SU-DHL-6 (cell line): Measurements from ENCODE around the gene F2R.
"Not testable (repeated sequence)": the region's sequence is repeated elsewhere in the genome, so short reads cannot be mapped to it uniquely, and the experiment has no call there.

Source experiments
- H2AFZ ChIP-seq: fragments of 200-600 bp; sonication (generic); 2 replicates; pipeline ENCODE4 v1.6.1; 2014; ENCODE audit warnings: low read depth, mild to moderate bottlenecking, moderate library complexity, mixed read lengths, antibody characterized with exemption, low read length; ENCODE audit not compliant: severe bottlenecking
- H3F3A ChIP-seq: fragments of 200-600 bp; shearing (Covaris generic); 2 replicates; pipeline ENCODE4 v1.6.0; 2016; ENCODE audit warnings: antibody characterized with exemption, mild to moderate bottlenecking; ENCODE audit not compliant: insufficient read depth
- H3K27ac ChIP-seq: fragments of 200-600 bp; sonication (generic); 2 replicates; pipeline ENCODE4 v1.5.1; 2016; ENCODE audit warnings: low read depth, mild to moderate bottlenecking, low read length, moderate library complexity, mixed read lengths
- H3K27me3 ChIP-seq: fragments of 200-600 bp; sonication (generic), shearing (Covaris generic); 2 replicates; pipeline ENCODE4 v1.6.0; 2014; ENCODE audit warnings: mild to moderate bottlenecking, low read length
- H3K36me3 ChIP-seq: fragments of 200-600 bp; sonication (generic); 2 replicates; pipeline ENCODE4 v1.6.1; 2014; ENCODE audit warnings: mild to moderate bottlenecking, low read length, mixed read lengths
- H3K4me2 ChIP-seq: fragments of 300-600, 200-600 bp; shearing (Covaris generic), sonication (generic); 2 replicates; pipeline ENCODE4 v1.6.0; 2014; ENCODE audit warnings: low read length, low read depth, mild to moderate bottlenecking; ENCODE audit not compliant: poor library complexity, severe bottlenecking
- H3K4me3 ChIP-seq: fragments of 200-600 bp; sonication (generic); 2 replicates; pipeline ENCODE4 v1.5.1; 2014; ENCODE audit warnings: antibody characterized with exemption, low read length, mild to moderate bottlenecking, mixed read lengths; ENCODE audit not compliant: insufficient read depth, poor library complexity, severe bottlenecking
- H3K79me2 ChIP-seq: fragments of 200-600 bp; sonication (generic); 2 replicates; pipeline ENCODE4 v1.6.1; 2014; ENCODE audit warnings: mild to moderate bottlenecking, low read length, moderate library complexity; ENCODE audit not compliant: insufficient read depth
- H3K9ac ChIP-seq: fragments of 200-600 bp; sonication (generic); 2 replicates; pipeline ENCODE4 v1.7.0; 2014; ENCODE audit warnings: mild to moderate bottlenecking, low read length
- H3K9me2 ChIP-seq: fragments of 200-600 bp; sonication (generic); replicated peaks from 2 replicates; pipeline ENCODE4 v1.6.1; 2014; ENCODE audit warnings: low read length; ENCODE audit not compliant: insufficient read depth
- H3K9me3 ChIP-seq: fragments of 200-600 bp; sonication (generic); 2 replicates; pipeline ENCODE4 v1.6.1; 2014; ENCODE audit warnings: low read length, mixed read lengths; ENCODE audit not compliant: insufficient read depth
- H4K20me1 ChIP-seq: fragments of 200-600 bp; sonication (generic); 2 replicates; pipeline ENCODE4 v1.6.1; 2014; ENCODE audit warnings: low read depth, mild to moderate bottlenecking, antibody characterized with exemption, low read length, moderate library complexity, mixed read lengths
- EZH2phosphoT487 ChIP-seq: fragments of 200-600 bp; sonication (generic), shearing (Covaris generic); conservative IDR thresholded peaks from 2 replicates; pipeline ENCODE4 v1.6.1; 2018; ENCODE audit warnings: mild to moderate bottlenecking, antibody characterized with exemption, low read length, moderate library complexity, mixed read lengths
- TF ChIP-seq, protein P1 (sequence below): fragments of 200-600 bp; sonication (generic); IDR thresholded peaks from one replicate; pipeline ENCODE4 v1.5.1; 2017; ENCODE audit warnings: antibody characterized with exemption, mild to moderate bottlenecking, low read length, moderate library complexity; ENCODE audit not compliant: insufficient read depth, poor library complexity, severe bottlenecking

F2R gene

DNA sequence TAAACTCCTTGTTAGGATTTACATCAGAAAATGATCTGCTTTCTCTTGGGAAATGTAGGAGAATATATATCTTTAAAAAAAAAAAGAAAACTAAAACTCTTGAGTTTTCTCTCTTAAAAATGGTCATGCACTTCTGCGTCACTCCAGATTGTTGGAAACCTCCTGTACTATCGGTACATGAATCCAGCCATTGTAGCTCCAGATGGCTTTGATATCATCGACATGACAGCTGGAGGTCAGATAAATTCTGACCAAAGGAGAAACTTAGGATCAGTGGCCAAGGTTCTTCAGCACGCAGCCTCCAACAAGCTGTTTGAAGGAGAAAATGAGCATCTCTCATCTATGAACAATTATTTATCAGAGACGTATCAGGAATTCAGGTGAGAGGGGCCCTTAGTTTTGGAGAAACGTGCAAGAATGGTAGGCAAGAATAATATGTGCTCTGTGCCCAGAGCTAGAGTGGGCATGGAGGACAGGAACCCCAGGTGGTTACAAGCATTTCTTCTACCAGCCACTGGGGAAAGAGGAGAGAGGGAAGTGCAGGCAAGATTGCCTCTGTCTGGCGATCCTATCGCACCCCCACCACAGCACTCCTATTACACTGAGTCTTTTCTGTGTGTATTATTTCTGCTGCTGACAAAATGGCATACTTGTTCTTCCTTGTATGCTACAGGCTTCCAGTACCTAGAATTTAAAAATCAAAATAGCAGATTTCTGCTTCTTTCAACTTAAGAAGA is 41.4 kb upstream of the F2R start:
- Histone ChIP-seq H4K20me1 (no peaks in the 10 kb centered on the region), H3K36me3 (no peaks in the 10 kb centered on the region), H3K4me3 (no peak overlapping the region), H3K9ac (no peak overlapping the region), H2AFZ (no peak overlapping the region), H3K9me2 (no peaks in the 10 kb centered on the region), H3K27ac (no peak overlapping the region), H3K79me2 (no peaks in the 10 kb centered on the region), H3K9me3 (no peaks in the 10 kb centered on the region), H3K27me3 (0 out of 2 replicates have a peak, but pooled peaks cover 4% of the 10 kb centered on the region), H3F3A (no peaks in the 10 kb centered on the region), H3K4me2 (no peak overlapping the region)
- no peak for TF ChIP-seq EZH2phosphoT487
- TF ChIP-seq, protein P1, sequence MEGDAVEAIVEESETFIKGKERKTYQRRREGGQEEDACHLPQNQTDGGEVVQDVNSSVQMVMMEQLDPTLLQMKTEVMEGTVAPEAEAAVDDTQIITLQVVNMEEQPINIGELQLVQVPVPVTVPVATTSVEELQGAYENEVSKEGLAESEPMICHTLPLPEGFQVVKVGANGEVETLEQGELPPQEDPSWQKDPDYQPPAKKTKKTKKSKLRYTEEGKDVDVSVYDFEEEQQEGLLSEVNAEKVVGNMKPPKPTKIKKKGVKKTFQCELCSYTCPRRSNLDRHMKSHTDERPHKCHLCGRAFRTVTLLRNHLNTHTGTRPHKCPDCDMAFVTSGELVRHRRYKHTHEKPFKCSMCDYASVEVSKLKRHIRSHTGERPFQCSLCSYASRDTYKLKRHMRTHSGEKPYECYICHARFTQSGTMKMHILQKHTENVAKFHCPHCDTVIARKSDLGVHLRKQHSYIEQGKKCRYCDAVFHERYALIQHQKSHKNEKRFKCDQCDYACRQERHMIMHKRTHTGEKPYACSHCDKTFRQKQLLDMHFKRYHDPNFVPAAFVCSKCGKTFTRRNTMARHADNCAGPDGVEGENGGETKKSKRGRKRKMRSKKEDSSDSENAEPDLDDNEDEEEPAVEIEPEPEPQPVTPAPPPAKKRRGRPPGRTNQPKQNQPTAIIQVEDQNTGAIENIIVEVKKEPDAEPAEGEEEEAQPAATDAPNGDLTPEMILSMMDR, result no peak

DNA sequence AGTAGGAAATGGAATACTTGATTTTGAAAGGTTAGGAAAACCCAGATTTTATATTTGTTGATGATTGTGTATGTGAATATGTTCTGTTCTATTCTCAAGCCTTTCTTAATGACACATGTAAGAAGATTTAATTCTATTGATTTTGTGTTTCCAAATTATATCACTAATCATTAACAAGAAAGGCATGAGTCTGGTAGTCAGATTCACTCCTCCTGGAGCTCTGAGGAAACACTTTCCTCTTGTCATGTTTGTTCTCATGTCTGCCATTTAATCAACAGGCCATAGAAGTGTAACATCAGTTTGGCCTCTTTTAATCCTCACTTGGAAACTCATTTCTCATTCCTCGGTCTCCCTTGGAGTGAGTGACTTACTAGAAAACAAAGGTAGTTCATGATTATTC is 40.6 kb upstream of the F2R start:
- H3K36me3 ChIP-seq, result no peaks in the 10 kb centered on the region
- H3K9ac ChIP-seq, result no peak overlapping the region
- H4K20me1 ChIP-seq, result no peaks in the 10 kb centered on the region
- H3K4me2 ChIP-seq, result no peak overlapping the region
- H3K79me2 ChIP-seq, result no peaks in the 10 kb centered on the region
- H3K27ac ChIP-seq, result no peak overlapping the region
- no peak for TF ChIP-seq EZH2phosphoT487
- H3K27me3 ChIP-seq, result 0 out of 2 replicates have a peak, but pooled peaks cover 4% of the 10 kb centered on the region
- H3K4me3 ChIP-seq, result no peak overlapping the region
- H2AFZ ChIP-seq, result no peak overlapping the region
- H3F3A ChIP-seq, result no peaks in the 10 kb centered on the region
- H3K9me2 ChIP-seq, result no peaks in the 10 kb centered on the region
- H3K9me3 ChIP-seq, result no peaks in the 10 kb centered on the region

DNA sequence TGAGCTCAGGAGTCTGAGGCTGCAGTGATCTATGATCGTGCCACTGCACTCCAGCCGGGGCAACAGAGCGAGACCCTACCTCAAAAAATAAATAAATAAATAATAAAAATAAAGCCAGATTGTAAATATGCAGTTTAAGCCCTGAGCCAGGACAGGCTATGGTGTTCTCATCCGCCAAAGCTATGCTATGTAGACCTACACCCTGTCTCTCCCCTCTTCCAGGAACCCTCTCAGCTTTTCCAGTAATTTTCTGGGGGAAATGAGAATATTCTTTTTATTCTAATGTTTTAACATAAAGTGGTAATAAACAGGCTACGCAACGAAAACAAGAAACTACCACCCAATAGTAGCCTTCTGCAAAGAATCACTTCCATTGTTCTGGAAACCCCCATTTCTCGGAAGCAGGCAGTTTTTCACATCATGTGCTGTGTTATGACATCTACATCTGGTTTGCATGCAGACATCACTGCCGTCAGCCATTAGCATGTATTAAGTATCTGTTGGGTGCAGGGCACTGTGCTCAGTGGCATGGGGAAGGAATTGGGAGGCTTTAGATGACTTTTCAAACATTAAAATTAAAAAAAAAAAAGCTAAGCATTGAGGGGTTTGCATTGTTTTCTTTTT is 38.0 kb upstream of the F2R start:
- no peaks in the 10 kb centered on the region for H3F3A ChIP-seq
- no peak for TF ChIP-seq EZH2phosphoT487
- TF ChIP-seq, protein P1, result no peak
- no peaks in the 10 kb centered on the region for H3K9me2 ChIP-seq
- H2AFZ ChIP-seq, result no peak overlapping the region
- no peak overlapping the region for H3K4me2 ChIP-seq
- no peaks in the 10 kb centered on the region for H3K9me3 ChIP-seq
- H3K79me2 ChIP-seq, result no peaks in the 10 kb centered on the region
- no peaks in the 10 kb centered on the region for H3K36me3 ChIP-seq
- 0 out of 2 replicates have a peak, but pooled peaks cover 4% of the 10 kb centered on the region for H3K27me3 ChIP-seq
- no peak overlapping the region for H3K4me3 ChIP-seq
- H3K27ac ChIP-seq, result no peak overlapping the region
- no peaks in the 10 kb centered on the region for H4K20me1 ChIP-seq
- no peak overlapping the region for H3K9ac ChIP-seq

DNA sequence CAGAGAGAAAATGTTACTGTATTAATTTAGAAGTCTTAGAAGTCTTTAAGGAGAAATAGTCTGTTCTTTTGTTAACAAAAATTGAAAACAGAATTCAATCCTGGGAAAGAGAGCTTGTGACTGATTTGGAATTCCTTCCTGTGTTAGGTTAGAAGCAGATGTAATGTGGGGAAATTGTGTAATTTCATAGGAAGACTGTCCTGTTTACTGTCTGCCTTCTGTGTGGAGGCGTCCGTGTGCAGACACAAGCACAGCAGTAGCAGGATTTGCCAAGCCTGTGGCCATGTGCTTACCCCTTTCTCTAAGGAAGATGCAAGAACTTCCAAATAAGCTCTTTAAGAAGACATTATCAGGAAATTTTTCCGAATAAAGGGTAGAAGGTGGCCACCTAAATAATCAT is 36.7 kb upstream of the F2R start:
- no peaks in the 10 kb centered on the region for H3K9me3 ChIP-seq
- H3F3A ChIP-seq, result no peaks in the 10 kb centered on the region
- no peak overlapping the region for H3K27ac ChIP-seq
- no peaks in the 10 kb centered on the region for H4K20me1 ChIP-seq
- TF ChIP-seq, protein P1, result no peak
- no peak for TF ChIP-seq EZH2phosphoT487
- no peak overlapping the region for H3K9ac ChIP-seq
- H3K36me3 ChIP-seq, result no peaks in the 10 kb centered on the region
- 0 out of 2 replicates have a peak, but pooled peaks cover 4% of the 10 kb centered on the region for H3K27me3 ChIP-seq
- H3K79me2 ChIP-seq, result no peaks in the 10 kb centered on the region
- no peak overlapping the region for H3K4me3 ChIP-seq
- H3K9me2 ChIP-seq, result no peaks in the 10 kb centered on the region
- H3K4me2 ChIP-seq, result no peak overlapping the region
- H2AFZ ChIP-seq, result no peak overlapping the region

DNA sequence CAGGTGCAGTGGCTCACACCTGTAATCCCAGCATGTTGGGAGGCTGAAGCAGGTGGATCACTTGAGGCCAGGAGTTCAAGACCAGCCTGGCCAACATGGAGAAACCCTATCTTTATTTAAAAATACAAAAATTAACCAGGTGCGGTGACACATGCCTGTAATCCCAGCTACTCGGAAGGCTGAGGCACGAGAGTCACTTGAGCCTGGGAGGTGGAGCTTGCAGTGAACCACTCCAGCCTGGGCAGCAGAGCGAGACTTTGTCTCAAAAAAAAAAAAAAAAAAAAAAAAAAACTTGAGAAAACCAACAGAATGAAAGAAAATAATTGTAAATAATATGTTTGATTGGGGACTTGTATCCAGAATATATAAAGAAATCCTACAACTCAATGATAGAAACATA is 35.1 kb upstream of the F2R start:
- H2AFZ ChIP-seq, H3K4me2 ChIP-seq, H3K36me3 ChIP-seq: not testable (repeated sequence)

More for the DNA sequence above, 35.1 kb upstream of the F2R start:
- not testable (repeated sequence) for H3K9me2 ChIP-seq, H3K27ac ChIP-seq, H3K9ac ChIP-seq, H3K9me3 ChIP-seq, H3F3A ChIP-seq, H3K4me3 ChIP-seq, H3K27me3 ChIP-seq, H4K20me1 ChIP-seq, H3K79me2 ChIP-seq
